Motor neuron (in vitro differentiated cells): ENCODE results near the gene GNB1L. TPM values are rescaled to one million over a fixed set of nuclear protein-coding genes. Genes with fewer than 3 reads are reported as not detected.

Experiments
- total RNA-seq, 8 experiments: library from RNA; unstranded; fragments of 300-600 nt; gene quantifications; 2 replicates each; pipeline versions ENCODE4 v1.2.3 to v1.2.4, GENCODE V29; 2022

The GNB1L gene
- total RNA-seq, 8 experiments from 2014 or later, result 5.6 to 7.2 (median 6.4) TPM

Other genes starting within 250 kb of the GNB1L start
- gene SEPTIN5, start 140.4 kb downstream of the GNB1L start, total RNA-seq, result 10 to 100 TPM; 10.4 to 70.3 (median 46.3) TPM
- 1 to 10 TPM in 7 of 8 experiments, not detected in 1; 2.0 to 7.4 (median 3.5) TPM for gene GP1BB, start 131.3 kb downstream of the GNB1L start, total RNA-seq
- gene TBX1, start 94.1 kb downstream of the GNB1L start, total RNA-seq, result 1 to 10 TPM in 2 of 8 experiments, under 1 TPM in 5, not detected in 1; 0.23 to 1.9 (median 0.57) TPM
- 10 to 100 TPM; 10.5 to 13.9 (median 12.6) TPM for gene RTL10, start within 50 bp of the GNB1L start, total RNA-seq
- 10 to 100 TPM; 22.7 to 99.4 (median 40.8) TPM for gene COMT, start 86.9 kb upstream of the GNB1L start, total RNA-seq
- gene TXNRD2, start 86.9 kb upstream of the GNB1L start, total RNA-seq, result 10 to 100 TPM in 4 of 8 experiments, 1 to 10 TPM in 4; 2.4 to 33.9 (median 9.9) TPM
- gene ARVCF, start 161.9 kb upstream of the GNB1L start, total RNA-seq, result 10 to 100 TPM in 7 of 8 experiments, 1 to 10 TPM in 1; 9.5 to 49.9 (median 39.2) TPM
- gene TANGO2, start 166.2 kb upstream of the GNB1L start, total RNA-seq, result 10 to 100 TPM in 5 of 8 experiments, 1 to 10 TPM in 3; 5.4 to 36.3 (median 14.5) TPM
- gene DGCR8, start 225.4 kb upstream of the GNB1L start, total RNA-seq, result 10 to 100 TPM; 10.9 to 51.6 (median 20.2) TPM